ENCODE results near the gene EIF3M. TPM values are rescaled to one million over a fixed set of nuclear protein-coding genes. Genes with fewer than 3 reads are reported as not detected.
A peak's percentile ranks its signal among the peaks of the same experiment; 100 is the strongest.

Gene EIF3M
- total RNA-seq, 1 donor from 2014 or later: 269 TPM

DNA sequence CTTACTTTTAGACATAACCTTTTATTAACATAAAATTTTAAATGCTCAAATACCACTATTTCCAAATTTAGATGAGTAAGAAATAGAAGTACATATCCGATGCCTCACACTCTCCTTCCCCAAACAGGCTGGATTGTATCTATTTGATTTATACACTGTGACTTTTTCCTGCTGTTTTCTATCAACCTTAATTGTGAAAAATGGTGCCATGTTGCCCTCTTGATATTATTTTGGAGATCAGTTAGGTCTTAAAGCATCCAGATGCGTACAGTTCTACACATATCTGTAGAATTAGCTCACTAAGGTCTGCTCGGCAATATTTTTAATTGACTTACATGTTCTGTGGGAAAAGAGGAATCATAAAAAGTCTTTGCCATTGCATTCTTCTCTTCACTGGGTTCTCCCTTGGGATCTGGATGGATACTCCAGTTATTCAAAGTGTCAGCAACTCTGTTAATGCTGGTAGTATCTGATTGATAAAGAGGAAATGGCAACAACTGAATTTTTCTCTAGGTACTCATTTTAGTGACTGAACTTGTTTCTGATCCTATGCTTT is 27.2 kb downstream of the EIF3M start:
- peak overlapping the region; percentile 7 for H3K4me3 Mint-ChIP-seq
- TF ChIP-seq, protein P1, sequence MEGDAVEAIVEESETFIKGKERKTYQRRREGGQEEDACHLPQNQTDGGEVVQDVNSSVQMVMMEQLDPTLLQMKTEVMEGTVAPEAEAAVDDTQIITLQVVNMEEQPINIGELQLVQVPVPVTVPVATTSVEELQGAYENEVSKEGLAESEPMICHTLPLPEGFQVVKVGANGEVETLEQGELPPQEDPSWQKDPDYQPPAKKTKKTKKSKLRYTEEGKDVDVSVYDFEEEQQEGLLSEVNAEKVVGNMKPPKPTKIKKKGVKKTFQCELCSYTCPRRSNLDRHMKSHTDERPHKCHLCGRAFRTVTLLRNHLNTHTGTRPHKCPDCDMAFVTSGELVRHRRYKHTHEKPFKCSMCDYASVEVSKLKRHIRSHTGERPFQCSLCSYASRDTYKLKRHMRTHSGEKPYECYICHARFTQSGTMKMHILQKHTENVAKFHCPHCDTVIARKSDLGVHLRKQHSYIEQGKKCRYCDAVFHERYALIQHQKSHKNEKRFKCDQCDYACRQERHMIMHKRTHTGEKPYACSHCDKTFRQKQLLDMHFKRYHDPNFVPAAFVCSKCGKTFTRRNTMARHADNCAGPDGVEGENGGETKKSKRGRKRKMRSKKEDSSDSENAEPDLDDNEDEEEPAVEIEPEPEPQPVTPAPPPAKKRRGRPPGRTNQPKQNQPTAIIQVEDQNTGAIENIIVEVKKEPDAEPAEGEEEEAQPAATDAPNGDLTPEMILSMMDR (conservative IDR thresholded peaks at IDR 0.05): no peak
- peaks cover 18% of the 10 kb centered on the region for H3K9me3 Mint-ChIP-seq
- no peaks in the 10 kb centered on the region for H3K27me3 Mint-ChIP-seq
- peaks cover 24% of the 10 kb centered on the region for H3K36me3 Mint-ChIP-seq
- H3K4me1 Mint-ChIP-seq (ENCODE audit: unreplicated experiment): peaks cover 13% of the 10 kb centered on the region
- no peak overlapping the region for H3K27ac Mint-ChIP-seq
- no peak for DNase-seq (ENCODE audit: extremely low spot score, unreplicated experiment)

DNA sequence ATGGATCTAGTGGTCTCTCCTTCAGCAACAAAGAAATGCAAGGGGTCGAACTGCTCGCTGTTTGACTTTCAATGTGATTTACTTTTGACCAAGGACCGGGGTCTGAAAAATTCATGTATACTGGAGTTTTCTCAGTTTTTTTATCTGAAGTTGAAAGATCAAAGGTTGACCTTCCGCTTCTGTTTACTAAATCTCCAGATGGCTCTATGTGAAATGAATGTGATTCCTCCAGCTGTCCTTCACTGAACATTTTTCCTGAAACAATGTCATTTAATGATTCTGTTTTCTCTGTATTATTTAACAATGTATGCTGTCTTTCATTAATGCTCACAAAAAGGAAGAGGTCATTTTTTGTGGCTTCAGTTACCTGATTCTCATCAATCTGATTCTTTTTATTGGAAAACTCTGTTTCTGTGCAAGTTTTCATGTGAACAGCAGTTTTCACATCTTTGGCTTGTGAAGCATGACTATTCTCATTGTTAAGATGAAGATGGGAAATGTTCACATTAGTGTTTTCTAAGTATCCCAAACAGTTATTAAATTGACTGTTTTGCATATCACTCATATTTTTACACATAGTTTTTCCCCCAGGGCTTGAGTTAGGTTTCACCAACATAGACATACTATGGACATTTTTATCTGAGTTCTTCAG is 30.0 kb downstream of the EIF3M start:
- Mint-ChIP-seq H3K36me3 (peaks cover 7% of the 10 kb centered on the region), H3K27me3 (no peaks in the 10 kb centered on the region), H3K4me1 (ENCODE audit: unreplicated experiment) (peaks cover 13% of the 10 kb centered on the region), H3K4me3 (no peak overlapping the region), H3K27ac (no peak overlapping the region), H3K9me3 (peaks cover 8% of the 10 kb centered on the region)
- DNase-seq (ENCODE audit: extremely low spot score, unreplicated experiment): no peak
- TF ChIP-seq, protein P1 (conservative IDR thresholded peaks at IDR 0.05): no peak

DNA sequence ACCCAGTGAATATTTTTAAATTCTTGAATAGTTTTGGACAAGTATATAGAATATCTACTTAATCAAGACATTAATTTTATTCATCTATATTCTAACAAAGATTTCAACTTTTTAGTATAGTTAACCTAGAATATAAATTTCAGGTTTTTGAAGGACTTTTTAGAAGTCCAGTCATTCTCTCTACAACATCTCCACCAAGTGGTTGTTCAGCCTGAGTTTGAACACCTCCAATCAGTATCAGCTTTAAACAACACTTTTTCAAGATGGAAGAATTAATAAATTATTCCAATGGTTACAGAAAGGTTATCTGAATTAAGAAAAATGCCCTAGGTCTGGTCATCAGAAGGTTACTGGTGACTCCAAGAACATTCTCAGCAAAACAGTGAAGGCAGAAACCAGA is 31.8 kb downstream of the EIF3M start:
- peaks cover 13% of the 10 kb centered on the region for H3K4me1 Mint-ChIP-seq (ENCODE audit: unreplicated experiment)
- H3K9me3 Mint-ChIP-seq: no peaks in the 10 kb centered on the region
- no peaks in the 10 kb centered on the region for H3K27me3 Mint-ChIP-seq
- no peak for DNase-seq (ENCODE audit: extremely low spot score, unreplicated experiment)
- H3K4me3 Mint-ChIP-seq: no peak overlapping the region
- no peaks in the 10 kb centered on the region for H3K36me3 Mint-ChIP-seq
- TF ChIP-seq, protein P1 (conservative IDR thresholded peaks at IDR 0.05): peak; percentile 39
- no peak overlapping the region for H3K27ac Mint-ChIP-seq

DNA sequence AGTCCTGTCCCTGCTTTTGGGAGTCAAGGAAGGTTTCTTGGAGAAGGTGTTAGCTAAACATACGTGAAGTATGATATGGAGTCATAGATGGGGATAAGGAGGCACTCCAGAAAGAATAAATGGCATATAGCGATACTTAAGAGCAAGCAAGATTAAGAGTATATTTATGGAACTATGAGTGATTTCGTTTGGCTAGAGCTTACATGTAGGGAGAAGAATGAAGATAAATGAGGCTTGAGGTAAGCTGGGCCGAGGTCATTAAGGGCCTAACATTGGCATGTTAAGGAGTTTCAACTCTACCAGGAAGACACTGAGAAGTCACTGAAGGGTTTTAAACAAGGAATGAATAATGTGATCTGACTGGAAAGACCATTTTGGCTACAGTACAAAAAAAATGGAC is 33.3 kb downstream of the EIF3M start:
- Mint-ChIP-seq H3K27me3 (peaks cover 5% of the 10 kb centered on the region), H3K4me1 (ENCODE audit: unreplicated experiment) (peaks cover 8% of the 10 kb centered on the region), H3K27ac (no peak overlapping the region)

DNA sequence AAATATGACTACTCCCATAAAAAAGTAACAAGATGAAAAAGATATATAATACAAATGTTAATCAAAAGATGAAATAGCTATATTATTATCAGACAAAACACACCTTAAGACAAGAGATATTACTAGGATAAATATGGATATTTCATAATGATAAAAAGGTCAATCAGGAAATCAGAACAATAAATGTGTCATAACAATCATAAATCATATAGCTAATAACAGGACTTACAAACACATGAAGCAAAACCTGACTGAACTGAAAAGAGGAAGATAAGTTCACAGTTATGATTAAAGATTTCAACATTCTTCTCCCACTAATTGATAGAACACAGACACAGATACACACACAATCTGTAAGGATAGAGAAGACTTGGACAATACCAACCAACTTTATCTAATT is 47.2 kb downstream of the EIF3M start:
- no peaks in the 10 kb centered on the region for H3K4me1 Mint-ChIP-seq (ENCODE audit: unreplicated experiment)
- no peaks in the 10 kb centered on the region for H3K36me3 Mint-ChIP-seq
- TF ChIP-seq, protein P1 (conservative IDR thresholded peaks at IDR 0.05): no peak
- no peak for DNase-seq (ENCODE audit: extremely low spot score, unreplicated experiment)
- H3K27me3 Mint-ChIP-seq: peaks cover 7% of the 10 kb centered on the region
- no peak overlapping the region for H3K4me3 Mint-ChIP-seq
- no peak overlapping the region for H3K27ac Mint-ChIP-seq
- no peaks in the 10 kb centered on the region for H3K9me3 Mint-ChIP-seq

More for the DNA sequence above, 33.3 kb downstream of the EIF3M start:
- H3K36me3 Mint-ChIP-seq: no peaks in the 10 kb centered on the region
- TF ChIP-seq, protein P1 (conservative IDR thresholded peaks at IDR 0.05): no peak
- no peak for DNase-seq (ENCODE audit: extremely low spot score, unreplicated experiment)
- H3K9me3 Mint-ChIP-seq: peaks cover 4% of the 10 kb centered on the region
- H3K4me3 Mint-ChIP-seq: no peak overlapping the region

Measured in type B pancreatic cell (in vitro differentiated cells).